Measurements from ENCODE around the gene GABPB1. TPM values are rescaled to one million over a fixed set of nuclear protein-coding genes. Genes with fewer than 3 reads are reported as not detected.

GABPB1 gene
- total and polyA plus RNA-seq, 2 of the 13 experiments (the other 11 are each of a cell fraction or from before 2014, with no cell fraction given), result 17.5 to 39.5 TPM

DNA sequence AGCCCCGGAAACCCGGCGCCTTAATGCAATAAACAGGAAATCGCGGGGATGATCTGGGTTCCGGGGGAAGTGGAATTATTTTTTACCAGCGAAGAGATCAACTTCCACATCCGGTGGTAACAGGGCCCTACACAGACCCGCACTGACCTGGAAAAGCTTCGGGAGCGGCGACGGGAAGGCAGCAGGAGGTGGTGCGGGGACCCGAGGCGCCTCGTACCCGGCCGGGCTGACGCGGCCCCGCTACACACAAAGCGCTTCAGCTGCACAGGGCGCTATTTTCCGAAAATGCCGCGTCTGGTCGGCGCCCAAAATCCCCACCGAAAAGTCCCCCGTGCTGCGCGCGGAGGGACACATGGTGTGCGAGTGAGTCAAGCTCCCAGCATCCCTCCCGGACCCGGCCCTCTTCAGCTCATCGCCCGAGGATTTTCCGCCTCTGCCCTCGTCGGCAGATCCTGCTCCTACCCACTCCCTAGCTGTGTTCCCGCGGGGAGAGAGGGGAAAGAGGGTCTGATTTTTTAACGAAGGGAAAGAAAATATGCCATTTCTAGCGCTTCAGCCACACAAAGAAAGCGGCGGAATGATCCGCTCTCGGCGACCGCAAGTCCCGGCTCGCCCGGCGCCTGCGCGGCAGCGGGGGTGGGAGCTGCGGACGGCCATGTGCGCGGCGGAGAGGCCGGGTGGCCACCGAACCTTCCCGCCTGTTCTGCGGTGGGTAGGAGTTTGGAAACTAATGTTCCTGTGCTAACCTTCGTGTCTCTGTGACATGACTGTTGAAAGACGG is at the start of gene GABPB1 (continued):
- TF ChIP-seq, protein P1, sequence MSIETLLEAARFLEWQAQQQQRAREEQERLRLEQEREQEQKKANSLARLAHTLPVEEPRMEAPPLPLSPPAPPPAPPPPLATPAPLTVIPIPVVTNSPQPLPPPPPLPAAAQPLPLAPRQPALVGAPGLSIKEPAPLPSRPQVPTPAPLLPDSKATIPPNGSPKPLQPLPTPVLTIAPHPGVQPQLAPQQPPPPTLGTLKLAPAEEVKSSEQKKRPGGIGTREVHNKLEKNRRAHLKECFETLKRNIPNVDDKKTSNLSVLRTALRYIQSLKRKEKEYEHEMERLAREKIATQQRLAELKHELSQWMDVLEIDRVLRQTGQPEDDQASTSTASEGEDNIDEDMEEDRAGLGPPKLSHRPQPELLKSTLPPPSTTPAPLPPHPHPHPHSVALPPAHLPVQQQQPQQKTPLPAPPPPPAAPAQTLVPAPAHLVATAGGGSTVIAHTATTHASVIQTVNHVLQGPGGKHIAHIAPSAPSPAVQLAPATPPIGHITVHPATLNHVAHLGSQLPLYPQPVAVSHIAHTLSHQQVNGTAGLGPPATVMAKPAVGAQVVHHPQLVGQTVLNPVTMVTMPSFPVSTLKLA (IDR thresholded peaks at IDR 0.05), result peak; percentile 59
- no peak for TF ChIP-seq ZEB1 (IDR thresholded peaks at IDR 0.05; ENCODE audit: insufficient replicate concordance, low read depth)
- peak; percentile 64; the same call in 1 of the 2 replicates for TF ChIP-seq ZNF615 (CRISPR knock-in tag; IDR thresholded peaks at IDR 0.05; ENCODE audit: borderline replicate concordance)
- TF ChIP-seq ZKSCAN5 (CRISPR knock-in tag; IDR thresholded peaks at IDR 0.05), result no peak
- TF ChIP-seq HOXA5 (CRISPR knock-in tag; IDR thresholded peaks at IDR 0.05), result peak; percentile 89
- TF ChIP-seq, protein P2, sequence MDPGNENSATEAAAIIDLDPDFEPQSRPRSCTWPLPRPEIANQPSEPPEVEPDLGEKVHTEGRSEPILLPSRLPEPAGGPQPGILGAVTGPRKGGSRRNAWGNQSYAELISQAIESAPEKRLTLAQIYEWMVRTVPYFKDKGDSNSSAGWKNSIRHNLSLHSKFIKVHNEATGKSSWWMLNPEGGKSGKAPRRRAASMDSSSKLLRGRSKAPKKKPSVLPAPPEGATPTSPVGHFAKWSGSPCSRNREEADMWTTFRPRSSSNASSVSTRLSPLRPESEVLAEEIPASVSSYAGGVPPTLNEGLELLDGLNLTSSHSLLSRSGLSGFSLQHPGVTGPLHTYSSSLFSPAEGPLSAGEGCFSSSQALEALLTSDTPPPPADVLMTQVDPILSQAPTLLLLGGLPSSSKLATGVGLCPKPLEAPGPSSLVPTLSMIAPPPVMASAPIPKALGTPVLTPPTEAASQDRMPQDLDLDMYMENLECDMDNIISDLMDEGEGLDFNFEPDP (CRISPR knock-in tag; conservative IDR thresholded peaks at IDR 0.05), result no peak
- peak; percentile 56; the same call in 1 of the 2 replicates for TF ChIP-seq ZBTB10 (CRISPR knock-in tag; IDR thresholded peaks at IDR 0.05; ENCODE audit: borderline replicate concordance)
- peak; percentile 53; the same call in 1 of the 2 replicates for TF ChIP-seq DRAP1 (CRISPR knock-in tag; IDR thresholded peaks at IDR 0.05)
- TF ChIP-seq NFYB (CRISPR knock-in tag; IDR thresholded peaks at IDR 0.05), result no peak; the same call in 1 of the 2 replicates
- 0 out of 2 replicates have a peak, but pooled peaks have one; percentile 41 for TF ChIP-seq ZNF414 (CRISPR knock-in tag; IDR thresholded peaks at IDR 0.05)
- no peak for TF ChIP-seq ZNF253 (CRISPR knock-in tag; IDR thresholded peaks at IDR 0.05; ENCODE audit: borderline replicate concordance)
- TF ChIP-seq SRSF9 (IDR thresholded peaks at IDR 0.05; ENCODE audit: borderline replicate concordance, insufficient read depth, low read depth, low read length, poor library complexity, severe bottlenecking), result no peak
- TF ChIP-seq ZBTB21 (CRISPR knock-in tag; IDR thresholded peaks at IDR 0.05), result no peak
- peak; percentile 96 for TF ChIP-seq SNAI1 (CRISPR knock-in tag; IDR thresholded peaks at IDR 0.05; ENCODE audit: borderline replicate concordance)
- 0 out of 2 replicates have a peak, but pooled peaks have one; percentile 13 for TF ChIP-seq MIER2 (CRISPR knock-in tag; IDR thresholded peaks at IDR 0.05)
- TF ChIP-seq ZNF747 (CRISPR knock-in tag; IDR thresholded peaks at IDR 0.05; ENCODE audit: borderline replicate concordance), result peak; percentile 88
- TF ChIP-seq ZNF800 (CRISPR knock-in tag; IDR thresholded peaks at IDR 0.05), result peak; percentile 30; the same call in 1 of the 2 replicates

All from HepG2 (cell line).